Breast epithelium (tissue), 4 donors: ENCODE data around the gene LHFPL5. TPM values are rescaled to one million over a fixed set of nuclear protein-coding genes. Genes with fewer than 3 reads are reported as not detected.

ENCODE experiments used
- DNase-seq, 2 donors: peaks; one replicate each; pipeline ENCODE4 v3.0.0-alpha.2; 2019; ENCODE audit warnings: low spot score in 2 of 2
- H3K27ac ChIP-seq, 2 donors: fragments of 200-600 bp; sonication (generic) in 1 of 2; one replicate each; pipeline ENCODE4 v1.5.1; 2016 to 2019; ENCODE audit warnings: mild to moderate bottlenecking in 1 of 2
- H3K27me3 ChIP-seq, 2 donors: fragments of 200-600 bp; sonication (generic) in 1 of 2; one replicate each; pipeline versions ENCODE4 v1.5.1 to v1.6.0; 2017 to 2019; ENCODE audit warnings: control low read depth in 1 of 2, mild to moderate bottlenecking in 1 of 2
- H3K36me3 ChIP-seq: fragments of 200-600 bp; one replicate; pipeline ENCODE4 v1.5.1; 2019
- H3K4me1 ChIP-seq, 2 donors: fragments of 200-600 bp; sonication (generic); one replicate each; pipeline ENCODE4 v1.5.1; 2016 to 2019; ENCODE audit warnings: control low read depth in 1 of 2
- H3K4me3 ChIP-seq, 3 donors: fragments of 200-600 bp; sonication (generic); 1 replicate in 2 of 3; 2 replicates in 1 of 3; pipeline ENCODE4 v1.5.1; 2016 to 2019; ENCODE audit warnings: mild to moderate bottlenecking in 3 of 3, moderate library complexity in 2 of 3
- H3K9me3 ChIP-seq, 2 donors: fragments of 200-600 bp; sonication (generic) in 1 of 2; one replicate each; pipeline ENCODE4 v1.5.1; 2016 to 2019; ENCODE audit warnings: control low read depth in 1 of 2
- POLR2A ChIP-seq: fragments of 450-650 bp; IDR thresholded peaks from one replicate; pipeline ENCODE4 v1.6.1; 2016; ENCODE audit warnings: antibody characterized with exemption, mild to moderate bottlenecking, moderate library complexity
- POLR2AphosphoS5 ChIP-seq, 3 donors: sonication (generic); formaldehyde crosslinking; IDR thresholded peaks; one replicate each; pipeline ENCODE4 v1.6.1; 2017; ENCODE audit warnings: antibody characterized with exemption in 3 of 3
- intact Hi-C: fragments of 100-400 bp; cut with DNase I; formaldehyde crosslinking; loops from one replicate; pipeline ENCODE4 v1.15.1; 2023; ENCODE audit warnings: low total_unique reads
- total RNA-seq, 3 donors: library from RNA; depleted of rRNA; stranded (reverse); fragments of >200 nt; gene quantifications; one replicate each; pipeline ENCODE4 v1.1.0, GENCODE V29; 2016
- TF ChIP-seq, protein P1 (sequence below), 3 donors: fragments of 450-650 bp; IDR thresholded peaks; one replicate each; pipeline ENCODE4 v1.5.1; 2016 to 2017; ENCODE audit warnings: antibody characterized with exemption in 3 of 3, mild to moderate bottlenecking in 3 of 3, moderate library complexity in 3 of 3

The LHFPL5 gene
- total RNA-seq, 3 donors from 2014 or later, result not detected

DNA sequence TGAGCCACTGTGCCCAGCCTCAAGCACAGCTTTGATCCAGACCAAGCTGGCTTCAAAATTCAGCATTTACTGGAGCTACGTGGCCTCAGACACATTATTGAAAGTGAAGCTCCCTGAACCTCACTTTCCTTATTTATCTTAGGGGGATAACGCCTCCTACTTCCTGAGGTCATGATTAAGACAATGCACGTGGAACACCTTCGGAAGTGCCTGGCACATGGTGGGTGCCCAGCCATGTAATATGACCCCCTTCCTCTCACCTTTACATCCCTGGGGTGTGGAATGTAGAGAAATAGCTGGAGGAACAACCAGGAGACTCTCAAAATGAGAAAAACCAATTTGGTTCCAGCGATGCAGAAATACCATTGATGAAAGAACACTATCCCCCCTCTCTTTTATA, 6.4 kb upstream of the LHFPL5 start:
- Histone ChIP-seq H3K9me3 (no peaks in the 10 kb centered on the region), H3K4me1 (no peaks in the 10 kb centered on the region), H3K27me3 (no peaks in the 10 kb centered on the region), H3K27ac (no peak overlapping the region), H3K4me3 (no peak overlapping the region), H3K36me3 (no peaks in the 10 kb centered on the region)
- intact Hi-C loops, result no loop called here
- DNase-seq, result no peak
- TF ChIP-seq POLR2AphosphoS5 (IDR thresholded peaks at IDR 0.05) (no peak), POLR2A (no peak)
- TF ChIP-seq, protein P1, sequence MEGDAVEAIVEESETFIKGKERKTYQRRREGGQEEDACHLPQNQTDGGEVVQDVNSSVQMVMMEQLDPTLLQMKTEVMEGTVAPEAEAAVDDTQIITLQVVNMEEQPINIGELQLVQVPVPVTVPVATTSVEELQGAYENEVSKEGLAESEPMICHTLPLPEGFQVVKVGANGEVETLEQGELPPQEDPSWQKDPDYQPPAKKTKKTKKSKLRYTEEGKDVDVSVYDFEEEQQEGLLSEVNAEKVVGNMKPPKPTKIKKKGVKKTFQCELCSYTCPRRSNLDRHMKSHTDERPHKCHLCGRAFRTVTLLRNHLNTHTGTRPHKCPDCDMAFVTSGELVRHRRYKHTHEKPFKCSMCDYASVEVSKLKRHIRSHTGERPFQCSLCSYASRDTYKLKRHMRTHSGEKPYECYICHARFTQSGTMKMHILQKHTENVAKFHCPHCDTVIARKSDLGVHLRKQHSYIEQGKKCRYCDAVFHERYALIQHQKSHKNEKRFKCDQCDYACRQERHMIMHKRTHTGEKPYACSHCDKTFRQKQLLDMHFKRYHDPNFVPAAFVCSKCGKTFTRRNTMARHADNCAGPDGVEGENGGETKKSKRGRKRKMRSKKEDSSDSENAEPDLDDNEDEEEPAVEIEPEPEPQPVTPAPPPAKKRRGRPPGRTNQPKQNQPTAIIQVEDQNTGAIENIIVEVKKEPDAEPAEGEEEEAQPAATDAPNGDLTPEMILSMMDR (IDR thresholded peaks at IDR 0.05), result no peak

DNA sequence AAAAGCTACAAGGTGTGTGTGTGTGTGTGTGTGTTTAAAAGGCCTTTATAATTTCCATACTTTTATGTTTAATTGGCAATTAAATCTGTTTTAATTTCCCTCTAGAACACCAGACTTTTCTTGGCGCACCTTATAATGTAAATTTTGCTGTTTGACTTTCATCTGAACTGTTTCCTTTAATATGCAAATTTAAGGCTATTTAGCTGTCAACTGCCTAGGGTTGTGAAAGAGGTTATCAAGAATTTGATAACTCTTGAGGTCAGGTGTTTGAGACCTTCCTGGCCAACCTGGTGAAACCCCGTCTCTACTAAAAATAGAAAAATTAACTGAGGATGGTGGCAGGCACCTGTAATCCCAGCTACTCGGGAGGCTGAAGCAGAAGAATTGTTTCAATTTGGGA, 4.0 kb upstream of the LHFPL5 start:
- intact Hi-C loops, result no loop called here
- DNase-seq, result no peak
- peaks cover 0 to 10% of the 10 kb centered on the region in 2 donors for H3K27me3 ChIP-seq
- TF ChIP-seq, protein P1 (IDR thresholded peaks at IDR 0.05), result no peak
- TF ChIP-seq POLR2A, result no peak
- no peak for TF ChIP-seq POLR2AphosphoS5 (IDR thresholded peaks at IDR 0.05)
- H3K36me3 ChIP-seq, result no peaks in the 10 kb centered on the region
- no peak overlapping the region for H3K4me3 ChIP-seq
- H3K27ac ChIP-seq, result no peak overlapping the region
- no peaks in the 10 kb centered on the region for H3K4me1 ChIP-seq
- H3K9me3 ChIP-seq, result no peaks in the 10 kb centered on the region

DNA sequence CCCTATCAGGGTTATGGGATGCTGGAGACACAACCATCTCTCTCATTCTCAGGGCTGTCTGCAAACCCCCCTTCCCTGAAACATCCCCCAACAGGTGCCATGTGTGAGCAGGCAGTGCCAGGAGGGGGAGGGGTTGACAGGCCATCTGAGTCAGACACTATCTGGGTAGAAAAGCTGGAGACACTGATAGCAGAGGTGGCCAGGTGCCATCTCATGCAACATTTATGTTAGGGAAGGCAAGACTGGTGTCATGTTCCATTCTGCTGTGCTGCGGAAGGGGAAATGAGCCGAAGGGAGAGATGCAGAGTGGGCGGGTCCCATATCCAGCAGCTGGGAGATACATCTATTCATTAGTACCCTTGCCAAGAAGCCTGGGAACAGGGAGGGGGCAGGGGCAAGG, 3.5 kb downstream of the LHFPL5 start:
- H3K27me3 ChIP-seq, result peaks cover 0 to 15% of the 10 kb centered on the region in 2 donors
- DNase-seq, result no peak
- intact Hi-C loops, result no loop called here
- H3K4me3 ChIP-seq, result no peak overlapping the region
- H3K4me1 ChIP-seq, result no peaks in the 10 kb centered on the region
- no peak for TF ChIP-seq POLR2AphosphoS5 (IDR thresholded peaks at IDR 0.05)
- TF ChIP-seq, protein P1 (IDR thresholded peaks at IDR 0.05), result no peak
- TF ChIP-seq POLR2A, result no peak
- H3K36me3 ChIP-seq, result no peaks in the 10 kb centered on the region
- H3K9me3 ChIP-seq, result no peaks in the 10 kb centered on the region
- no peak overlapping the region for H3K27ac ChIP-seq

DNA sequence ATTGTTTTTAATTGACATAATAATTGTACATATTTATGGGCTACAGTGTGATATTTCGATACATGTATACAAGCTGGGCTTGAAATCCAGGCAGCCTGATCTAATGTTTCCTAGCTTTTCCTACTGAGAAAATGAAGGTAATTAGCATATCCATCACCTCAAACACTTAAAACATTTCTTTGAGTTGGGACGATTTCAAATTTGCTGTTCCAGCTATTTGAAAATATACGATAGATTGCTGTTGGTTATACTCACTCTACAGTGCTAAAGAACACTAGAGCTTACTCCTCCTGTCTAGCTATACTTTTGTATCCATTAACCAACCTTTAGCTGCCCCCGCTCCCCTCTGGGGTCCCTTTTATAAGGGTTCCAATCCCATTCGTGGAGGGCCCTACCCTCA, 4.7 kb downstream of the LHFPL5 start:
- Histone ChIP-seq H3K27me3 (peaks cover 0 to 15% of the 10 kb centered on the region in 2 donors), H3K4me1 (no peaks in the 10 kb centered on the region), H3K27ac (no peak overlapping the region), H3K4me3 (no peak overlapping the region), H3K9me3 (no peaks in the 10 kb centered on the region), H3K36me3 (no peaks in the 10 kb centered on the region)
- DNase-seq, result no peak
- intact Hi-C loops, result loop anchor here (2.0 kb wide), 1 partner anchor 55 kb away; no protein-coding TSS in a partner anchor
- TF ChIP-seq, protein P1 (IDR thresholded peaks at IDR 0.05), result no peak
- TF ChIP-seq POLR2A, result no peak
- TF ChIP-seq POLR2AphosphoS5 (IDR thresholded peaks at IDR 0.05), result no peak

DNA sequence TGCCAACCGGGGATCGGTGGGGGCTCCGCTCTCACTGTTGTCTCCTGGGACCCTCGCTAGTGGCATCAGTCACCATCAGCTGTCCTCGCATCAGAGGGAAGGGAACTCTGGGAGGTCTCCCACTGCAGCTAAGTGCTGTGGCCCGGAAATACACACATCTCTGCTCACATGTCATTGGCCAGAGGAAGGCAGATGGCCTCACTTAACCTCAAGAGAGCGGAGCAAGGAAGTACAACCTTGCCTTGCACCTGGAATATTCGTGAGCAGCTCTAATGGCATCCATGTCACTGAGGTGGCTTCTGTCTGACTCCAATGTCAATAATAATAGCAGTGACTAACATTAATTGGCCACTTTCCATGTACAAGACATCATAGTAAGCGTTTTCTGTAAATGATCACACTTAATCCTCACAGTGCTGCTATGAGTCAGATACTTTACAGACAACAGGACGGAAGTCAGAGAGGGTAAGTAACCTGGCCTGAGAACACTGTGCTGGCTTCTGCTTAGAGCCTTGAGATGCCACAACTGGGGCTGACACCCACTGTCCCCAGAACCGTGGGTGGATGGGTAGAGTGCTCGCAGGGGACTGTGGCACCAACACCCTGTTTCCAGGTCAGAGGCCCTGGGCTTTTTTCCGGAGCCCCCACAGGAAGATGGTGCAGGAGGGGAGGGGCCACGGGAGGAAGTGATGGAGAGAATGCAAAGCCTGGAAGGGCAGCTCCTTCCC, 6.0 kb downstream of the LHFPL5 start:
- Histone ChIP-seq H3K9me3 (no peaks in the 10 kb centered on the region), H3K4me3 (no peak overlapping the region), H3K27ac (peak overlapping the region in 1 of 2 donors; percentile 32), H3K4me1 (no peaks in the 10 kb centered on the region), H3K36me3 (no peaks in the 10 kb centered on the region), H3K27me3 (peaks cover 0 to 5% of the 10 kb centered on the region in 2 donors)
- no peak for DNase-seq
- no peak for TF ChIP-seq POLR2AphosphoS5 (IDR thresholded peaks at IDR 0.05)
- TF ChIP-seq, protein P1 (IDR thresholded peaks at IDR 0.05), result no peak
- no peak for TF ChIP-seq POLR2A
- intact Hi-C loops, result loop anchor here (2.0 kb wide), 1 partner anchor 56 kb away; no protein-coding TSS in a partner anchor
